GM23338 (cell line): ENCODE data around the gene NUDT4. TPM values are rescaled to one million over a fixed set of nuclear protein-coding genes. Genes with fewer than 3 reads are reported as not detected.
"Not testable (repeated sequence)": the region's sequence is repeated elsewhere in the genome, so short reads cannot be mapped to it uniquely, and the experiment has no call there.

Source experiments
- ATAC-seq: fragments of 200-7000 bp; cut with Tn5 transposase; 3 replicates; pipeline ENCODE4 v1.9.1; 2020
- DNase-seq: peaks from one replicate; pipeline ENCODE4 v3.0.0-alpha.2; 2015; ENCODE audit warnings: low spot score
- H2AFZ ChIP-seq: fragments of 200-600 bp; sonication (generic); 2 replicates; pipeline ENCODE4 v1.8.0; 2016; ENCODE audit warnings: antibody characterized with exemption, mild to moderate bottlenecking, moderate library complexity
- H3F3A ChIP-seq: fragments of 200-600 bp; sonication (generic); replicated peaks from 2 replicates; pipeline ENCODE4 v1.8.0; 2017; ENCODE audit warnings: antibody characterized with exemption, mixed run types, low read depth
- H3K27ac ChIP-seq: fragments of 200-600 bp; sonication (generic); 2 replicates; pipeline ENCODE4 v1.6.1; 2016; ENCODE audit warnings: low read depth
- H3K27me3 ChIP-seq: fragments of 200-600 bp; sonication (generic); 2 replicates; pipeline ENCODE4 v1.8.0; 2016; ENCODE audit warnings: mild to moderate bottlenecking, mixed run types, moderate library complexity; ENCODE audit not compliant: insufficient read depth
- H3K36me3 ChIP-seq: fragments of 200-600 bp; sonication (generic); 2 replicates; pipeline ENCODE4 v1.8.0; 2016; ENCODE audit warnings: mild to moderate bottlenecking; ENCODE audit not compliant: insufficient read depth
- H3K4me1 ChIP-seq: fragments of 200-600 bp; sonication (generic); 2 replicates; pipeline ENCODE4 v1.8.0; 2016; ENCODE audit warnings: mild to moderate bottlenecking, moderate library complexity; ENCODE audit not compliant: insufficient read depth
- H3K4me2 ChIP-seq: fragments of 200-600 bp; sonication (generic); 2 replicates; pipeline ENCODE4 v1.7.1; 2017; ENCODE audit warnings: mixed run types
- H3K4me3 ChIP-seq: fragments of 200-600 bp; sonication (generic); 2 replicates; pipeline ENCODE4 v1.6.1; 2016; ENCODE audit warnings: mixed run types
- H3K79me2 ChIP-seq: fragments of 200-600 bp; sonication (generic); replicated peaks from 2 replicates; pipeline ENCODE4 v1.8.0; 2017; ENCODE audit warnings: mild to moderate bottlenecking; ENCODE audit not compliant: insufficient read depth
- H3K9me2 ChIP-seq: fragments of 200-600 bp; sonication (generic); 2 replicates; pipeline ENCODE4 v1.8.0; 2017; ENCODE audit not compliant: insufficient read depth
- H4K20me1 ChIP-seq: fragments of 200-600 bp; sonication (generic); replicated peaks from 2 replicates; pipeline ENCODE4 v1.8.0; 2017; ENCODE audit warnings: mild to moderate bottlenecking; ENCODE audit not compliant: insufficient read depth
- H3K27ac Mint-ChIP-seq: 2 replicates; pipeline ENCODE4 v1.8.0; 2020; ENCODE audit warnings: inconsistent platforms, mild to moderate bottlenecking, moderate library complexity, mixed read lengths
- H3K27me3 Mint-ChIP-seq: 3 replicates; pipeline ENCODE4 v1.8.0; 2022; ENCODE audit warnings: low read depth, mild to moderate bottlenecking, moderate library complexity, mixed read lengths, inconsistent platforms; ENCODE audit not compliant: insufficient read depth, poor library complexity
- H3K36me3 Mint-ChIP-seq: 3 replicates; pipeline ENCODE4 v1.8.0; 2021; ENCODE audit warnings: low read depth, mild to moderate bottlenecking, inconsistent platforms, moderate library complexity, mixed read lengths
- H3K4me1 Mint-ChIP-seq: 3 replicates; pipeline ENCODE4 v1.8.0; 2020; ENCODE audit warnings: mild to moderate bottlenecking, inconsistent platforms, mixed read lengths
- H3K4me3 Mint-ChIP-seq: 3 replicates; pipeline ENCODE4 v1.8.0; 2021; ENCODE audit warnings: moderate library complexity, mild to moderate bottlenecking, inconsistent platforms, mixed read lengths
- H3K9me3 Mint-ChIP-seq: 3 replicates; pipeline ENCODE4 v1.8.0; 2020; ENCODE audit warnings: moderate library complexity, mild to moderate bottlenecking, inconsistent platforms, mixed read lengths
- CTCF ChIP-seq, 2 experiments: fragments of 200-600 bp in 1 of 2; sonication (generic) in 1 of 2; conservative IDR thresholded peaks; 2 replicates each; pipeline versions ENCODE4 v1.5.1 to v1.6.1; 2016 to 2017; ENCODE audit warnings: antibody characterized with exemption in 2 of 2, low read depth in 2 of 2, mild to moderate bottlenecking in 2 of 2, moderate library complexity in 1 of 2
- EZH2 ChIP-seq: fragments of 200-600 bp; sonication (generic); IDR thresholded peaks from one replicate; pipeline ENCODE4 v1.8.0; 2017; ENCODE audit warnings: antibody characterized with exemption, mild to moderate bottlenecking, low read depth; ENCODE audit not compliant: unreplicated experiment
- EZH2phosphoT487 ChIP-seq: fragments of 200-600 bp; sonication (generic); IDR thresholded peaks from one replicate; pipeline ENCODE4 v1.8.1; 2018; ENCODE audit warnings: antibody characterized with exemption; ENCODE audit not compliant: unreplicated experiment
- JUNB ChIP-seq: IDR thresholded peaks from one replicate; pipeline ENCODE4 v1.6.1; 2016; ENCODE audit warnings: antibody characterized with exemption; ENCODE audit not compliant: unreplicated experiment
- POLR2AphosphoS5 ChIP-seq: IDR thresholded peaks from 2 replicates; pipeline ENCODE4 v1.6.1; 2016; ENCODE audit warnings: antibody characterized with exemption, low read depth
- ZNF462 ChIP-seq: fragments of 250-450 bp; sonication (Bioruptor Pico); IDR thresholded peaks from 2 replicates; pipeline ENCODE4 v1.5.0; 2020; ENCODE audit warnings: mild to moderate bottlenecking, moderate library complexity
- polyA plus RNA-seq: library from polyadenylated mRNA; unstranded; fragments of >200 nt; fragmentation: Nextera tagmentation; extraction: Ambion mirVana; gene quantifications from 2 replicates; pipeline ENCODE4 v1.2.1, GENCODE V29; 2016
- total RNA-seq: library from RNA; depleted of rRNA; stranded (reverse); fragments of >200 nt; shearing (Covaris generic); gene quantifications from 2 replicates; pipeline ENCODE4 v1.2.3, GENCODE V29; 2014
- TF ChIP-seq, protein P1 (sequence below): IDR thresholded peaks from one replicate; pipeline ENCODE4 v1.6.1; 2018; ENCODE audit warnings: antibody characterized with exemption; ENCODE audit not compliant: unreplicated experiment

Gene NUDT4
- total and polyA plus RNA-seq, 2 experiments from 2014 or later: 32.3 to 67.2 TPM

DNA sequence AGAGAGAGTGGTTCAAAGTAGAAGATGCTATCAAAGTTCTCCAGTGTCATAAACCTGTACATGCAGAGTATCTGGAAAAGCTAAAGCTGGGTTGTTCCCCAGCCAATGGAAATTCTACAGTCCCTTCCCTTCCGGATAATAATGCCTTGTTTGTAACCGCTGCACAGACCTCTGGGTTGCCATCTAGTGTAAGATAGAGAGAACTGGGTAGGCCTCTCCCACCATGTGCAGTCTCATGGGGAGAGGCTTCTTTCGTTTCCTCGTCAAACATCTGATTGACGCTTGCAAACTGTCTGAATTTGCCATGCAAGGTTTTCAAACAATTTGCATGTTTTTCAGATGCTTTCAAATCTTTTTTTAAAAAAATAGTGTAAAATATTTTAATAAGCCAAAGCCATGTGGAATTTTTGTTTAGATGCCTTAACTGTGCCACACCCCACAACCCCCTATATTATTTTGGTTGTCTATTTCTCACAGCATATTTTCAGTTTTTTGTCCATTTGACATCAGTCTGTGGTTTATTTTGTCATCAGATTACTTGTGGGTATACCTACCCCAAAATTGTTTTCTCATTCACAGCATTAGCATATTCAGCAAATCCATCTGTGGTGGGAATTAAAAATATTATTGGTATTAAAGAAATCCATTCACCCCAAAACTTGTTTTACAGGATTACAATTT lies 21.6 kb downstream of the NUDT4 start:
- peaks cover 21% of the 10 kb centered on the region for H3K36me3 ChIP-seq

DNA sequence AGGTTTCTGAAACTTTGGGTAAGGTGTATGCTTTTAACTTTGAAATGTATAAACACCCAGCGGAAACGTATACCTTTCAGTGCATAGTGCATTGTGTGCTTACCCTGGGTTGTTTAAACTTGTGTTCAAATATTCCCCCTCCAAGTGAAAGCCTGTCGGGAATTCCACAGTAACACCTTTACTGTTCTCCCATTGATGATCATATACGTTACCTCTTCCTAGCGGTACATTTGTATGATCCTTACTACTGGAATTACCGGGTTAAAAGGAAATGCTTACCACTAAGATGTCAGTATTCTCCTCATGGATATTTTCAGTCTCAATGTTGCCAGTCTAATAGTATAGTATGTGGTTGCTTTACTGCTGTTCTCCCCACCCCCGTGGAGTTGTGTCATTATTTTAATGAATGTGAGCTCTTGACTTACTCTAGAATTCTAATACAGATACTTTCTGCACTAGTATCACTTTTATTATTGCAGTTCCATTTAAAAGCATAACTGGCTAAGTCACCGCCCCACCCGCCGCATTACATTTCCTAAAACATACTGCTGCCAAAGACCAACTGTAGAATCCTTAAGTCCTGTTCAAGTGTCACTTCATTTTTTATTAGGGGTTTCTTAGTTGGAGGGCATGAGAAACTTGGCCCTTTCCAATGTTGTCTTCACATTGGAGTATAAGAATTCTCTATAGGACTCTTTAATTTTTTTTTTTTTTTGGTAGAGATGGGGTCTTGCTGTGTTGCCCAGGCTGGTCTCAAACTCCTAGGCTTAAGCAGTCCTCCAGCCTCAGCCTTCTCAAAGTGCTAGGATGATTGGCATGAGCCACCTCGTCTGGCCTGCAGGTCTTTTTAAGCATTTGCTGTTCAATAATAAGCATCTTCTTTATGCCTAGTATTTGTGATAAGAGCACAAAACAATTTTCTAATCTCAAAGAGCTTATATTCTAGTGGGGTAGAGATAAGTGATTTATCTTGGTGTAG lies 24.9 kb downstream of the NUDT4 start:
- H3K4me3 Mint-ChIP-seq: no peak overlapping the region
- H3F3A ChIP-seq: peaks cover 7% of the 10 kb centered on the region
- H3K4me1 Mint-ChIP-seq: peaks cover 5% of the 10 kb centered on the region; the same call in 2 of the 3 replicates
- no peak overlapping the region for H3K4me3 ChIP-seq
- no peaks in the 10 kb centered on the region for H3K9me3 Mint-ChIP-seq
- H3K4me1 ChIP-seq: no peaks in the 10 kb centered on the region
- DNase-seq (no peak), ATAC-seq (no peak)
- peaks cover 6% of the 10 kb centered on the region; the same call in 1 of the 2 replicates for H3K27me3 ChIP-seq
- peaks cover 3% of the 10 kb centered on the region for H3K79me2 ChIP-seq
- peaks cover 4% of the 10 kb centered on the region for H4K20me1 ChIP-seq
- no peak overlapping the region for H3K27ac Mint-ChIP-seq
- H3K27ac ChIP-seq: 0 out of 2 replicates have a peak overlapping the region, but pooled peaks have one; percentile 8
- peaks cover 5% of the 10 kb centered on the region for H3K27me3 Mint-ChIP-seq
- peaks cover 25% of the 10 kb centered on the region for H3K36me3 Mint-ChIP-seq
- no peaks in the 10 kb centered on the region for H3K9me2 ChIP-seq
- peaks cover 6% of the 10 kb centered on the region for H3K36me3 ChIP-seq
- no peak overlapping the region for H3K4me2 ChIP-seq
- H2AFZ ChIP-seq: no peak overlapping the region
- no peak for TF ChIP-seq EZH2phosphoT487
- no peak for TF ChIP-seq JUNB
- TF ChIP-seq EZH2: no peak
- TF ChIP-seq CTCF (conservative IDR thresholded peaks at IDR 0.05; ENCODE audit: low read depth in 2 of 2): no peak
- TF ChIP-seq ZNF462 (CRISPR knock-in tag): no peak
- TF ChIP-seq POLR2AphosphoS5: no peak
- TF ChIP-seq, protein P1, sequence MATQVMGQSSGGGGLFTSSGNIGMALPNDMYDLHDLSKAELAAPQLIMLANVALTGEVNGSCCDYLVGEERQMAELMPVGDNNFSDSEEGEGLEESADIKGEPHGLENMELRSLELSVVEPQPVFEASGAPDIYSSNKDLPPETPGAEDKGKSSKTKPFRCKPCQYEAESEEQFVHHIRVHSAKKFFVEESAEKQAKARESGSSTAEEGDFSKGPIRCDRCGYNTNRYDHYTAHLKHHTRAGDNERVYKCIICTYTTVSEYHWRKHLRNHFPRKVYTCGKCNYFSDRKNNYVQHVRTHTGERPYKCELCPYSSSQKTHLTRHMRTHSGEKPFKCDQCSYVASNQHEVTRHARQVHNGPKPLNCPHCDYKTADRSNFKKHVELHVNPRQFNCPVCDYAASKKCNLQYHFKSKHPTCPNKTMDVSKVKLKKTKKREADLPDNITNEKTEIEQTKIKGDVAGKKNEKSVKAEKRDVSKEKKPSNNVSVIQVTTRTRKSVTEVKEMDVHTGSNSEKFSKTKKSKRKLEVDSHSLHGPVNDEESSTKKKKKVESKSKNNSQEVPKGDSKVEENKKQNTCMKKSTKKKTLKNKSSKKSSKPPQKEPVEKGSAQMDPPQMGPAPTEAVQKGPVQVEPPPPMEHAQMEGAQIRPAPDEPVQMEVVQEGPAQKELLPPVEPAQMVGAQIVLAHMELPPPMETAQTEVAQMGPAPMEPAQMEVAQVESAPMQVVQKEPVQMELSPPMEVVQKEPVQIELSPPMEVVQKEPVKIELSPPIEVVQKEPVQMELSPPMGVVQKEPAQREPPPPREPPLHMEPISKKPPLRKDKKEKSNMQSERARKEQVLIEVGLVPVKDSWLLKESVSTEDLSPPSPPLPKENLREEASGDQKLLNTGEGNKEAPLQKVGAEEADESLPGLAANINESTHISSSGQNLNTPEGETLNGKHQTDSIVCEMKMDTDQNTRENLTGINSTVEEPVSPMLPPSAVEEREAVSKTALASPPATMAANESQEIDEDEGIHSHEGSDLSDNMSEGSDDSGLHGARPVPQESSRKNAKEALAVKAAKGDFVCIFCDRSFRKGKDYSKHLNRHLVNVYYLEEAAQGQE: no peak

More for the DNA sequence above, 21.6 kb downstream of the NUDT4 start:
- not testable (repeated sequence) for H2AFZ ChIP-seq, H3K4me1 Mint-ChIP-seq, H3K4me2 ChIP-seq, H3K4me3 Mint-ChIP-seq, H3K4me3 ChIP-seq, H3F3A ChIP-seq, H3K27ac ChIP-seq, H4K20me1 ChIP-seq, H3K9me3 Mint-ChIP-seq, H3K27ac Mint-ChIP-seq, DNase-seq, H3K27me3 ChIP-seq, H3K4me1 ChIP-seq, H3K9me2 ChIP-seq, H3K27me3 Mint-ChIP-seq
- ATAC-seq: peak; percentile 95
- H3K36me3 Mint-ChIP-seq: peaks cover 48% of the 10 kb centered on the region
- H3K79me2 ChIP-seq: peaks cover 10% of the 10 kb centered on the region
